HG03280 (cell line): Measurements from ENCODE around the gene KCNQ1.

Experiments
- ATAC-seq: cut with Tn5 transposase; IDR thresholded peaks from one replicate; pipeline ENCODE4 v1.9.1; 2021; ENCODE audit warnings: mild to moderate bottlenecking, moderate library complexity; ENCODE audit not compliant: unreplicated experiment

Gene KCNQ1

GRCh38 chr11:2459016-2459725 lies 14.4 kb downstream of the KCNQ1 start:
- no peak for ATAC-seq

DNA sequence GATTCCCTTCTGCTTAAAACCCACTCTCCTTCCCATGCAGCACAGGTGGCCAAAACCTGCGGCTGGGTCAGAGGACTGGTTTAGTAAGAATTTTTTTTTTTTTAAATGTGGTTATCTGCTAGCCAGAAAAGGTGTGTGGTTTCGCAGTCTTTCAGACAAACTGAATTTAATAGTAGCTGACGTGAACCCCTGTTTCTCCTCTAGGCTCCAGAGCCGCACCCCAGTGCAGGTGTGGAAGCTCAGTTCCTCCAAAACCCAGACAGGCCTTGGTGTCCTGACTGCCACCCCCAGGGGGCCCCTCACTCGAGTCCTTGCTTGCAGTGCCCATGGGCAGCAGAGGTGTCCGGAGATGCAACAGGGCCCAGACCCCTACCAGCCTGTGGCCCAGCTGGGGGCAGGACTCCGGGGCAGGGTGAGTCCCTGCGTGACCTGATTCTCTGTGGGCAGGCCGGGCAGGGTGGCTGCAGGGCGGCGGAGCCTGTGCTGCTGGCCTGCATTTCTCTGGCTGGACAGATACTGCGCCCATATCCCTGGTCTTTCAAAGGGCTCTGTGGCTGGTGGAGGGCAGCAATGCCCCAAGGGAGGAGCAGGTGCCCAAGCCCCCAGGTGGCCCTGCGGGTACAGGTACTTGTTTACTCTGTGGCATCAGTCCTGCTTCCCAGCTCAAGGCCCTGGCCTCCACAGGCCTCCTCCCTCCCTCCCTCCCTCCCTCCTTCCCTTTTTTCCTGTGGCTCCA lies 15.2 kb downstream of the KCNQ1 start:
- no peak for ATAC-seq

GRCh38 chr11:2460540-2461252 lies 15.9 kb downstream of the KCNQ1 start:
- ATAC-seq, result no peak

DNA sequence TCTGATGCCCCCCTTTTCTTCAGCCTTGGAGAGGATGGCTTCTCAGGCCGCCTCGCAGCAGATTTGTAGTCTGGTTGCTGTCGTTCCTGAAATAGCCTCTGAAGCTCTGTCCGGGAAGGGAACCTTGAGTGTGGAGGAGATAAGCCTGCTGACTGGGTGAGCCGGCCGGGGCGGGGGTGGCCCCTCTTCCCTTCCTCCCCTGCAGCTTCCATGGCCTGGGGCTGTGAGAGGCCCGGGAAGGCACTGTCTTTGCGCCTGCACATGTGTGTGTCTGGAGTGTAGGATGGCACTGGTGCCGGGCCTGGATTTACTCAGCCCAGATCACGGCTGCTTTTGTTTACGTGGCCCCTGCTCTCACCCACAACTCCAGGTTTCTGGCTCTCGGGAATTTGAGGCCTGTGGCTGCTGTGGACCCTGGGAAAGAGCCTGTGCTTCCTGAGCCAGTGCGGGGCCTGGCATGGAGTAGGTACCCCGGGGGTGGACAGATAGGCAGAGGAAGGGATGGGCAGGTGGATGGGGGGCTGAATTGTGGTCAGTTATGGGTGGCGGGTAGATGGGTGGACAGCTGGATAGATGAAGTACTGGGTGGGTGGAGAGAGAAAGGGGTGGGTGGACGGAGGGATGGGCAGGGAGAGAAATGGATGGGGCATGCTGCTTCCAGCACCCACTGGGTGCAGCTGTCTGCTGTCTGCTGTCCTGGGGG lies 16.6 kb downstream of the KCNQ1 start:
- no peak for ATAC-seq

DNA sequence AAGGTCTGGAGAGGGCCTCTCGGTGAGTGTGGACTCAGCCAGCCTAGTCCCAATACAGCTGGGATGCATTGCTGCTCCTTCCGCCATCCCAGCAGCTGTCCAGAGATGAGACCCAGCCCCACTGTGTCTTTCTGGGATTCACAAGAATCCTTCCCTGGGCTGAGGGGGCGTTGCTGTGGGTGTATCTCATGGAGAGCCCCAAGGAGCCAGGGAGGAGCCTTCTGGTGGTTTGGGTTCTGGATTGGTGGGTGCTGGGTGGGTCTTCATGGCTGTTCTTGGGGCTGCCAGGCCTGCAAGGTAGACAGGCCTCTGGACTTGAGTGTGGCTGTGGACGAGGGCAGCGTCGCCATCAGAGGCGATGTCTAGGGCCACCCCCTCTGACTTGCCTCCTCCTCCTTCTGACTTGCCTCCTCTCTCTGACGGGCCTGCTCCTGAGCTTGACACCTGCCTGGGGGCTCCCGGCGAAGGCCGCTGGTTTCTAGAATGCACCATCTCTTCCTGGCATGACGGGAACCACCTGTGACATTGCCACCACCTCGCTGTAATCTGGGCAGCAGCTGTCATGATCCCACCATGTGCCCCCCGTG lies 17.2 kb downstream of the KCNQ1 start:
- ATAC-seq, result no peak

DNA sequence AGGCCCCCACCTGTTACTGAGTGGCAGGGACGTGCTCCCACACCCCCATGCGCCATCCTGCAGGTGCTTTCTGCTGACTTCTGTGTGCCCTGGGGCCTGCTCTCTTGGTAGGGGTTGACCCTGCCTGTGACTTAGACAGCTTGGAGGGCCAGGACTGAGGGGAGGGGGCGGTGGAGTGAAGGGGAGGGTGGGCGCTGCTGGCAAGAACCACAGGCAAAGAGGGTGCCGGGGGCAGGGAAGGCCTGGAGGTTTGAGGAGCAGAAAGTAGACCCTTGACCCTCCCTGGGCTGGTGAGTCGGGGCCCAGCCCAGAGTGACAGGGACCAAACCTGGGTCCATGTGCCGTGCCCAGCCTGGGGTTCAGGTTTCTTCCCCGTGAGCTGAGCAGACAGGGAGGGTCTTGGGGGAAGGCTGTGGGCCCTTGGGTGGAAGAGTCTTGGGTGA lies 17.8 kb downstream of the KCNQ1 start:
- ATAC-seq, result no peak

GRCh38 chr11:2462986-2463765 lies 18.4 kb downstream of the KCNQ1 start:
- ATAC-seq, result no peak

- ATAC-seq, result no peak
Measured at GRCh38 chr11:2463766-2464277, 19.0 kb downstream of the KCNQ1 start.

DNA sequence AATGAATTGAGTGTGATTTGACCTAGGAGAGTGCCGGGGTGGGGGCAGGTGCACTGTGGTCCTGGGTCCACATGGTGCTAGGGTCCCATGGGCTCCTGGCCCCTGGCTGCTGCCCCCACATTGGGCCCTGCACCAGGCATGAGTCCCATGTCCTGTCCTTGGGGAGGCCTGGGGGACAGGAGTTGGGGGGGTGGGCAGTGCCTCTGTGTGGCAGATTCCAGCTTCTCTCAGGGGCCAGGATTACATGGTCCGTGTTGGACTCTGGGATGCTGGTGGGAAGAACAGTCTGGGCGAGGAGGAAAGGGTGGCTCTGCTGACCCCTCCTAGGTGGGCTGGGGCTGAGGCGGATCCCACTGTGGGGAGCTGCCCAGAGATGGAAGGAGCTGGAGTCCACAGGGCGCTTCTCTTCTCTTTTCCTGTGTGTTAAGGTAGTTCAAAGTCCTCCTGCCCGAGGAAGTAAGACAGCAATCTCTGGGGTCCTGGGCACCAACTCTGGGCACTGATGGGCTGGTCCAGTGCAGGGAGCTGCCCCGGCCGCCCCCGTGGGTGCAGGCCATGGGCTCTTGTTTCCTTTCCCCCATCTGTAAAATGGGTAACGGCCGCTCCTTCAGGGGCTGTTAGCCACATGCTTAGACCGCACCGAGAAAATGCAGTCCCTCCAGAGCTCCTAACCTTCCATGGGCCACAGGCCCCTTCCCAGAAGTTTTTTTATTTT lies 19.8 kb downstream of the KCNQ1 start:
- no peak for ATAC-seq

DNA sequence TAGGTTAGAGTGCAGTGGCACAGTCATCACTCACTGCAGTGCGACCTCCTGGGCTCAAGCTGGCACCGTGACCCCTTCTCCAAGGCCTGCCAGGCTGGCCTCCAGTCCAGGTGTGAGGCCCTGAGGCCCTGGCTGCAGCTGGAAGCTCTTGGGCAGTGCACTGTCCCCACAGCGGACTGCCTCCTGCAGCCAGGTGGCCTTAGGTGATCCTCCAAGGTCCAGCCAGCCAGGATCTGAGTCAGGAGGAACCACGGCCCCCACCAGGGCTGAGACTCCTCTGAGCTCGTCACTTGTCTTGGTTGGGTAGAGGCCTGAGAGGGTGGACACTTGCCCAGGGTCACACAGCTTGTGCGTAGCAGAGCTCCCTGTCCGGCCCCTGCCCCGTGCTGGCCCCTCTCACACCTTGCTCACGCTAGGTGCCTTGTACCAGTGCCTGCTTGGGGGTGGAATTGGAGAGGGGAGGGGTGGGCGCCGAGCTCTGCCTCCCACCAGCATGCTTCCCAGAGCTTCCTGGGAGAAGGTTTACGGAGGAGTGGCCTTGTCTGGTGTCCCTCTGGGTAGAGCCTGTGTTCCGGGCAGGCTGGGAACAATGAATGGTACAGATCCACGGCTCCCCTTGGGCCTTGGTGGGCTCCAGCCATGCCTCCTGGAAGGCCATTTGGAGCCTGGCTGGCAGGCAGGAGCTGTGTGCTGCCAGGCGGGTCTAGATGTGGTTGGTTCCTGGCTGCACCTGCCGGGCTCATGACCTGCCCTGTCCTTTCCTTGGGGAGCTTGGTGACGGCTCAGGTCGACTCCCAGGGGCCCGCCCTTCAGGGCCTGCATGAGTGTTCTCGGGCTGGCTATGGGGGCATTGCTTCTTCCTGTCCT lies 20.6 kb downstream of the KCNQ1 start:
- ATAC-seq, result no peak

GRCh38 chr11:2466069-2466801 lies 21.4 kb downstream of the KCNQ1 start:
- no peak for ATAC-seq

- no peak for ATAC-seq
Measured at GRCh38 chr11:2466869-2467694, 22.3 kb downstream of the KCNQ1 start.

DNA sequence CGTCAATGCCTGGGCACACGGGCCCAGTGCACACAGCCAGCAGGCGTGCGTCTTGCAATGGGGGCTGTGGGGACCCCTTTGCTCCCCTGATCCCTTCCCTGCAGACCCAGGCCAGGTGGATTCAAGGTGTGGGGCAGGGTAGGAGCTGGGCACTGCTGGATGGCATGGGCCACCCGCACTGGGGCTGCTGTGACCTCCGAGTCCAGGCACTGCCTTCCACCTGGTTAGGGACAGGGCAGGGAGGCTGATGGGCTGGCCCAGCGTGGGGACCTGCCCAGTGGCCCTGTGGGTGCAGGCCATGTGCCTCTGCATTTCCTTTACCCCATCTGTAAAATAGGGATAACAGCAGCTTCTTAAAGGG lies 22.9 kb downstream of the KCNQ1 start:
- ATAC-seq, result no peak

DNA sequence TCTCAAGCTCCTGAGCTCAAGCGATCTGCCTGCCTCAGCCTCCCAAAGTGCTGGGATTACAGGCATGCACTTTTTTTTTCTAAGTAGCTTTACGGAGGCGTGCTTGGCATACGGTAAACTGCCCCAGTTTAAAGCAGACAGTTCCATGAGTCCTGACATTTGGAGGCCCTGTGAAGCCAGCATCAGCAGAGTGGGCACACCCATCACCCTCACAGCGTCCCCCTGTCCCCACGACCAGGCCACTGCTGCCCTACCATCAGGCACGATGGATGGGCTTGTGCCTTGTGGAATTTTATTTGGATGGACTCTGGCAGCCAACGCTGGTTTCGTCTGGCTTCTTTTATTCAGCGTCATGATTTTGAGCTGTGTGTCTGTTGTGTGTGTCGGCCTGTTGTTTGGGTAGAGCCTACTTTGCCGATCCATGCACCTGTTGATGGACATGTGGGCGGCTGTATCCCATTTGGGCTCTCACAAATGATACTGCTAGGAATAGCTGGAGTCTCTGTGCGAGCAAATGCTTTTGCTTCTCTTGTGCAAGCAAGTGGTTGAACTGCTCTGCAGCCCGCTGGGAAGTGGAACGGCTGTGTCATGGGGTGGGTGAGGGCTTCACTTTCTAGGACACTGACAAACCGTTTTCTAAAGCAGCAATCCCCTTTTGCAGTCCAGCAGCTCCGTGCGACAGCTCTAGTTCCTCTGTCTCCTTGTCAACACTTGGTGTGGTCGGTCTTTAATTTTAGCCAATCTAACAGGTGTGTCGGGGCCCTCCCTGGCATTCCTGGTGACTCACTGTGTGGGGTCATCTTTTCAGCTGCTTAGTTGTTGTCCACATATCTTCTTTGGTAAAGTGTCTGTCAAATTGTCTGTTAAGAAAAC lies 23.8 kb downstream of the KCNQ1 start:
- no peak for ATAC-seq

DNA sequence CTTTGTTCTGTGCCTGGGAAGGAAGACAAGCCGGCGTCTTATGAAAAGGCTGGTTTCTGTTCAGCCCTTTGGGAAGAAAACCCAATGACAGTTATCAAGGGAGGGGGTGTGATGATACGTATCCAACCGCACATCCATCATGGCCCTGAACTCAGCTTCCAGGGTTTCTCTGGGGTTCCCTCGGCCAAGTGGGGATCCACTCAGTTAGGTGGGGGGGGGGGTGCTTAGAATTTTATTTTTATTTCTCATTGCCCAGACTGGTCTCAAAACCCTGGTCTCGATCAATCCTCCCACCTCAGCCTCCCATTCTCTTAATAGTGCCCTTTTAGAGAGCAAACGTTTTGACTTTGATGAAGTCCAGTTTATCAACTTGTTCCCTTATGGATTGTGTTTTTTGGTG lies 25.7 kb downstream of the KCNQ1 start:
- no peak for ATAC-seq
